Adipose tissue (tissue), 3 donors: Measurements from ENCODE around the gene PDIA2. TPM values are rescaled to one million over a fixed set of nuclear protein-coding genes. Genes with fewer than 3 reads are reported as not detected.
"Not testable (repeated sequence)": the region's sequence is repeated elsewhere in the genome, so short reads cannot be mapped to it uniquely, and the experiment has no call there.

Source experiments
- H3K27ac ChIP-seq: one replicate; pipeline ENCODE4 v1.5.1; 2013; ENCODE audit warnings: low read depth, low read length
- WGBS, 3 donors: extraction: QIAGEN DNeasy Blood & Tissue Kit; methylation state at CpG; one replicate each; pipeline ENCODE4 v1.1.7; 2013; 5-methylcytosine and 5-hydroxymethylcytosine counted together
- polyA plus RNA-seq, 3 donors: library from polyadenylated mRNA; stranded (reverse); fragments of 200-250 nt; gene quantifications; one replicate each; pipeline ENCODE4 v1.2.3, GENCODE V29; 2013
- donor health status: healthy with polysubstance abuse.
- donor health status: Bipolar disorder and iron deficiency.
- donor health status: healthy.

Gene PDIA2
- polyA plus RNA-seq, result 100 to 1,000 TPM in 1 of 3 donors, 1 to 10 TPM in 2; 2.1 to 836 (median 6.5) TPM

GRCh38 chr16:283033-283805 lies at the start of gene PDIA2:
PDIA2 (plus strand) TSS chr16:283164; CDS start chr16:283170, 6 bp downstream.
- 41 to 66% (median 65%) methylated on average over 25 of the region's 25 CpGs for WGBS, 3 donors
- H3K27ac ChIP-seq, result no peak within 1 kb of the TSS

- H3K27ac ChIP-seq, result peak within 1 kb of the TSS; percentile 44
- 0% methylated on average over 60 to 85 of the region's 85 CpGs for WGBS, 3 donors
Measured at GRCh38 chr16:234468-235305, 48.3 kb upstream of the PDIA2 start, which contains the start of gene FAM234A. FAM234A (plus strand) TSS chr16:234821; CDS start chr16:254414, 19,593 bp downstream.

DNA sequence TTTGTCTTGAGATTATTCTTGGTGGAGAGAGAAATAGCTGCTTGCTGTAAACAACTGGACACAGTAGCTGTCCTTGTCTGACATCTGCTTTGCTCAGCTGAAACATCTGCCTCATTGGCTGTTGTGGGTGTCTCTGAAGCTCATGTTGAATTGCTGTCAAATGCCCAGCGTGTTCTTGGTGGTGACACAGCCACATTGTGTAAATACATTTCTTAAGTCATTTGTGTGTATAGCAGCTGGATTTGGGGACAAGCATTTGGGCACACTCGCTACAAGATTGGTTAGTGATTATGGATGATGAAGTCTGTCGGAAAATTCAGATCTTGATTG lies 43.1 kb upstream of the PDIA2 start:
- no peak overlapping the region for H3K27ac ChIP-seq
- 37 to 75% (median 70%) methylated on average over 3 of the region's 3 CpGs for WGBS, 3 donors

DNA sequence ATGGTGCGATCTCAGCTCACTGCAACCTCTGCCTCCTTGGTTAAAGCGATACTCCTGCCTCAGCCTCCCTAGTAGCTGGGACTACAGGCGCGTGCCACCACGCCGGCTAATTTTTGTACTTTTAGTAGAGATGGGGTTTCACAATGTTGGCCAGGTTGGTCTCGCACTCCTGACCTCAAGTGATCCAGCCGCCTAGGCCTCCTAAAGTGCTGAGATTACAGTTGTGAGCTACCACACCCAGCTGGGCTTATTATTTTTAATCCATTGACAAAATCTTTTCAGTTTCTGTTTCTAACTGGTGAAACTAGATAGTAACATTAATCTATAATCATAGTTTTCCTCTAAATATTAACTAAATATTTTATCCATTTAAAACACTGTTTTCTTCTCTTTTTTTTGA lies 42.4 kb upstream of the PDIA2 start:
- WGBS, 3 donors, result 92 to 97% (median 92%) methylated on average over 8 of the region's 8 CpGs
- H3K27ac ChIP-seq, result no peak overlapping the region

DNA sequence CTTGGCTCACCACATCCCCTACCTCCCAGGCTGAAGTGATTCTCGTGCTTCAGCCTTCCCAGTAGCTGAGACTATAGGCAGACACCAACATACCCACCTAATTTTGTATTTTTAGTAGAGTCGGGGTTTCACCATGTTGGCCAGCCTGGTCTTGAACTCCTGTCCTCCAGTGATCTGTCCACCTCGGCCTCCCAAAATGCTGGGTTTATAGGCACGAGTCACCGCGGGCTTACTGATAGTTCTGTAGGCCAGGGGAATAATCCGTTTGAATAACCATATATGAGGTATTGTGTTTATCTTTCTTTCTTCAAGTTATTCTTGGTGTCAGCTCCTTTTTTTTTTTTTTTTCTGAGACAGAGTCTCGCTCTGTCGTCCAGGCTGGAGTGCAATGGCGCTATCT lies 40.7 kb upstream of the PDIA2 start:
- 88 to 90% (median 90%) methylated on average over 10 of the region's 10 CpGs for WGBS, 3 donors

GRCh38 chr16:243348-243747 lies 39.6 kb upstream of the PDIA2 start:
- WGBS, 3 donors, result 80 to 86% (median 83%) methylated on average over 4 of the region's 4 CpGs
- H3K27ac ChIP-seq, result no peak overlapping the region

More for the DNA sequence above, 40.7 kb upstream of the PDIA2 start:
- no peak overlapping the region for H3K27ac ChIP-seq

DNA sequence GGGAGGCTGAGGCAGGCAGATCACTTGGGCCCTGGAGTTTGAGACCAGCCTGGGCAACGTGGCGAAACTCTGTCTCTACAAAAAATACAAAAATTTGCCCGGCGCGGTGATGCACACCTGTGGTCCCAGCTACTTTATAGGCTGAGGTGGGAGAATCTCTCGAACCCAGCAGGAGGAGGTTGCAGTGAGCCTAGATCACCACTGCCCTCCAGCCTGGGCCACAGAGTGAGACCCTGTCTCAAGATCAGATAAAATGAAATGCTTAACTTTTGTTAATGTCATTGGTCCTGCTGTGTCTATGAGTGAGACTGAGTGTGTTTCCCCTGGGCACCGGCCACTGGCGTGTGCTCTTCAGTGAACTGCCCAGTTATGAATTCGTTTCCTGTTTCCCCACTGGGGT lies 37.9 kb upstream of the PDIA2 start:
- no peak overlapping the region for H3K27ac ChIP-seq
- WGBS, 3 donors, result 84 to 95% (median 86%) methylated on average over 9 of the region's 9 CpGs

DNA sequence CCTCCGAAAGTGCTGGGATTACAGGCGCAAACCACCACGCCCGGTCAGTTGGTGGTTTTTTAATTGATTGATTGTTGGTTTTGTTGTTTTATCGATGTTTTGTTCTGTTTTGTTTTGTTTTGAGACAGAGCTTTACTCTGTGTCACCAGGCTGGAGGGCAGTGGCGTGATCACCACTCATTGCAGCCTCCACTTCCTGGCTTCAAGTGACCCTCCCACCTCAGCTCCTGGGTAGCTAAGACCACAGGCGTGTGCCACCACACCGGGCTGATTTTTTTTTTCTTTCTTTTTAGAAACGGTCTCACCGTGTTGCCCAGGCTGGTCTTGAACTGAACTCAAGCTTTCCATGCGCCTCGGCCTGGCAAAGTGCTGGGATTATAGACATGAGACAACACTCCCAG lies 35.9 kb upstream of the PDIA2 start:
- H3K27ac ChIP-seq, result no peak overlapping the region
- 92 to 95% (median 94%) methylated on average over 12 of the region's 12 CpGs for WGBS, 3 donors

- no peak overlapping the region for H3K27ac ChIP-seq
- 79 to 93% (median 90%) methylated on average over 12 of the region's 12 CpGs for WGBS, 3 donors
Measured at GRCh38 chr16:249431-249830, 33.5 kb upstream of the PDIA2 start.

DNA sequence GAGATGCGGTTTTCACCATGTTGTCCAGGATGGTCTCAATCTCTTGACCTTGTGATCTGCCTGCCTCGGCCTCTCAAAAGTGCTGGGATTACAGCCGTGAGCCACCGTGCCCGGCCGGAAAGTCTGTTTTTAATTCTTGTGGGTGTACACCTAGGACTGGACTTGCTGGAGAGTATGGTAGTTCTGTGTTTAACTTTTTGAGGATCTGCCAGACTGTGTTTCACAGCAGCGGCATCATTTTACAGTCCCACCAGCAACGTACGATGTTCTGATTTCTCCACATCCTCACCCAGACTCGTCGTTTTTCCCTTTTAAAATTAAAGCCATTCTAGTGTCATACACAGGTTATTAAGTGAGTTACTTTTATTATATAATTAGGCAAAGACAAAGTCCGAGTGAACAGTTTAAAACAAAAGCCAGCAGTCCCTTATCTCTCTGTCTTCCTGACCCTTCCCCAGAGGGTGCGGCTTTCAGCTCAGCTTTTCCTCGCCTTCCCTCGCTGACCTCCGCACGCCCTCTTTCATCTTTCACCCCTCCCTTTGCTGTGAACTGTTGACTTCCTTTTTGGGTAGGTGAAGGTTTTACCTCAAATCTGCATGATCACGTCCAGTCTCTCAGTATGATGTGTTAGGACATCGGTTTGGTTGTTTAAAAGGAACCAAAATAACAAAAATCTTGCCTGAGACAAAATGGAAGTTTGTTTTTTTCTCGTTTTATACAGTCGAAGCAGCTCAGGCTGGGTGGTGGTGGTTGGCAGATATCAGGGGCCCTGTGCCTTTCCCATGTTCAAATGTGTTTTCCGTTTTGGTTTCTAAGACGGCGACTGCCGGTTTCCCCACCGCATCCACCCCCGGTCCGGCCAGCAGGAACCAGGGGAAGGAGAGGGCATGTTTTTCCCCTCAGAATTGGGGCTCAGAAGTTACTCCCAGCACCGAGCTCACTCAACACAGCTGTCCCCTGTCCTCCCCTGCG lies 30.3 kb upstream of the PDIA2 start:
- H3K27ac ChIP-seq, result no peak overlapping the region
- WGBS, 3 donors, result 41 to 78% (median 41%) methylated on average over 30 of the region's 30 CpGs

DNA sequence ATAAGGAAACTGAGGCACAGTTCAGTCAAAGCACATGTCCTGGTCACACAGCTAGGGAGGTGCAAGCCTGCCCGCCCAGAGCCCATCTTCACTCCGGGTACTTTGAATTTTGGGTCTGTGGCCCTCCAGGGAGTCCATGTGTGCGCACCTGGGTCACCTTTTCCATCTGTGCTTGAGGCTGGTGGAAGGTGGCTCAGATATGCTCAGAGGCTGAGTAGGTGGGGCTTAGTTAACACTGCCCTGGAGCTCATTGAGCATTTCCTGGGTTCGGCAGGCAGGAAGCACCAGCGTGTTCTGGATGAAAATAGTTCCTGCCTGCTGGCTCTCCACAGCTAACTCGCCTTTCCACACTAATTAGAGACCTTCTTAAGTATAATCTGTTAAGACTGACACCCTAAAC lies 29.1 kb upstream of the PDIA2 start:
- no peak overlapping the region for H3K27ac ChIP-seq
- 69 to 86% (median 73%) methylated on average over 6 of the region's 6 CpGs for WGBS, 3 donors

- H3K27ac ChIP-seq, result no peak overlapping the region
- 95 to 97% (median 95%) methylated on average over 25 of the region's 25 CpGs for WGBS, 3 donors
Measured at GRCh38 chr16:254461-254860, 28.5 kb upstream of the PDIA2 start.

DNA sequence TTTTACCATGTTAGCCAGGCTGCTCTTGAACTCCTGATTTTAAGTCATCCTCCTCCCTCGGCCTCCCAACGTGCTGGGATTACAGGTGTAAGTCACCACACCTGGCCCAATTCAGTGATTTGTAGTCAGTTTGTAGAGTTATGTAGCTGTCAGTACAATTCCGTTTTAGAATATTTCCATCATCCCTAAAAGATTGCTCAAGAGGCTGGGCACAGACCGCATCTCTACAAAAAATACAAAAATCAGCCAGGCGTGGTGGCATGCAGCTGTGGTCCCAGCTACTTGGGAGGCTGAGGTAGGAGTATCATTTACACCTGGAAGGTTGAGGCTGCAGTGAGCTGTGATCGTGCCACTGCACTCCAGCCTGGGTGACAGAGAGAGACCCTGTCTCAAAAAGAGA lies 27.8 kb upstream of the PDIA2 start:
- 92 to 99% (median 97%) methylated on average over 6 of the region's 6 CpGs for WGBS, 3 donors
- H3K27ac ChIP-seq, result no peak overlapping the region

- H3K27ac ChIP-seq, result not testable (repeated sequence)
- 53 to 97% (median 95%) methylated on average over 8 to 10 of the region's 13 CpGs for WGBS, 3 donors
Measured at GRCh38 chr16:258091-258490, 24.9 kb upstream of the PDIA2 start.

GRCh38 chr16:259226-259625 lies 23.7 kb upstream of the PDIA2 start:
- WGBS, 3 donors, result 70 to 88% (median 75%) methylated on average over 10 of the region's 10 CpGs
- no peak overlapping the region for H3K27ac ChIP-seq

DNA sequence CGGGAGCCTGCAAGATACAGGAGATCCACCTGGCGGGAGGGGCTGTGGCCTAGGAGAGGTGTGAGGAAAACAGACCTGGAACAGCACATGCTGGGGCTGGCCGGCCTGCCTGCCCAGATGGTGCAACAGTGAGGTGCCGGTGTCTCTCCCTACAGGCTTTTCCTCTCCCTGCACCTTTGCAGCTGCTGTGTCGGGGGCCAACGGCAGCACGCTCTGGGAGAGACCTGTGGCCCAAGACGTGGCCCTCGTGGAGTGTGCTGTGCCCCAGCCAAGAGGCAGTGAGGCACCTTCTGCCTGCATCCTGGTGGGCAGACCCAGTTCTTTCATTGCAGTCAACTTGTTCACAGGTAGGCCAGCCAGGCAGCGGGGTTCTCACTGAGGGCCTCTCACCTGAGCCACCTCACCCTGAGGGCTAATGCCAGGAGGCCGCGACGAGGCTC lies 23.1 kb upstream of the PDIA2 start:
- 81 to 91% (median 88%) methylated on average over 12 to 13 of the region's 13 CpGs for WGBS, 3 donors

DNA sequence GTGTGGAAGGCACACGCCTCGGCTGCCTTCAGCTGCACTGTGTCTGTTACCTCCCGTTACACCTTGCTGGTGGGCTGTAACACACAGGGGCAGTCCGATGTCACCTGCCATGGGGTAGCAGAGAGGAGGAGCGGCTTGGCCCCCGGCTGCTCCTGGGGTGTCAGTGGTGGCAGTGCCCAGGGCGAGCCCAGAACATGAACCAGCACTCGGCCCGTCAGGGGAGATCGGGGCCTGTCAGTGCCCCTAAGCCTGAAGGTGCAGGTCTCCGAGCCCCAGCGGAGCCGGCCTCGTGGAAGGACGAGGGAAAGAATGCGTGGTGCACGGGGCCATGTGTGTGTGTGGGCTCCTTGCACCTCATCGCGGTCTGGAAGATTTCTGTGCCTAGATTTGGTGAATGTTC lies 22.6 kb upstream of the PDIA2 start:
- H3K27ac ChIP-seq, result no peak overlapping the region
- WGBS, 3 donors, result 94 to 96% (median 95%) methylated on average over 19 of the region's 19 CpGs

More for the DNA sequence above, 23.1 kb upstream of the PDIA2 start:
- no peak overlapping the region for H3K27ac ChIP-seq

- 45 to 93% (median 90%) methylated on average over 28 of the region's 28 CpGs for WGBS, 3 donors
- H3K27ac ChIP-seq, result no peak overlapping the region
Measured at GRCh38 chr16:261031-261691, 21.8 kb upstream of the PDIA2 start.
